ENCODE data around the gene LRRC3. TPM values are rescaled to one million over a fixed set of nuclear protein-coding genes. Genes with fewer than 3 reads are reported as not detected.

The LRRC3 gene
- polyA plus RNA-seq, 1 experiment, result 0.10 TPM

- Histone ChIP-seq H3K27ac (ENCODE audit: low read depth, low read length) (no peak overlapping the region), H3K4me3 (ENCODE audit: low read depth, low read length) (no peak overlapping the region), H3K9me3 (ENCODE audit: control insufficient read depth, insufficient read depth, low read length) (no peaks in the 10 kb centered on the region; the same call in 1 of the 2 replicates), H3K27me3 (ENCODE audit: control insufficient read depth, insufficient read depth, low read length) (peaks cover 7% of the 10 kb centered on the region)
- CTCF ChIA-PET, result no interaction called here
- TF ChIP-seq CTCF (IDR thresholded peaks at IDR 0.05; ENCODE audit: low read depth, low read length), result no peak
- no peak for DNase-seq (ENCODE audit: low read depth, low spot score)
- POLR2A ChIA-PET, result no interaction called here
These were observed 53.6 kb downstream of the LRRC3 start for GRCh38 chr21:44508711-44509445.

DNA sequence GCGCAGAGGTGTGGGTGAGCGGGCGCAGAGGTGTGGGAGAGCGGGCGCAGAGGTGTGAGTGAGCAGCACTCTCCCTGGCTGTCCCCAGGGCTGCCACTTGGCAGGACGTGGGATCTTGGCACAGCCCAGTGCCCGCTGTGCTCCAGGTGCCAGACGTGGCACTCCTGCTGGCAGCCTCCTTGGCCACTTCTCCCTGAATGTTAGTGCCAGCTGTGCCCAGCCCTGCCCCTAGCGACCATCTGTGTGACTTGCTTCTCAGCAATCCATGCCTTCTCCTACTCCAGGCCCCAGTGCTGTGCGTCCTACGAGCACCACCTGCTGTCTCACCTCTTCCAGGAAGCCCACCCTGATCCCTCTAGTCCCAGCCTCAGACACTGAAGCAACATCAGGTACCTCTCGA lies 54.2 kb downstream of the LRRC3 start:
- H3K27me3 ChIP-seq (ENCODE audit: control insufficient read depth, insufficient read depth, low read length), result peaks cover 7% of the 10 kb centered on the region
- H3K9me3 ChIP-seq (ENCODE audit: control insufficient read depth, insufficient read depth, low read length), result no peaks in the 10 kb centered on the region; the same call in 1 of the 2 replicates
- DNase-seq (ENCODE audit: low read depth, low spot score), result no peak
- TF ChIP-seq CTCF (IDR thresholded peaks at IDR 0.05; ENCODE audit: low read depth, low read length), result no peak
- CTCF ChIA-PET, result interaction anchor here (0.6 to 2.3 kb wide), 4 partner anchors 217 to 284 kb away, joined by 3 to 13 read pairs (median 6); no protein-coding TSS in a partner anchor
- H3K4me3 ChIP-seq (ENCODE audit: low read depth, low read length), result no peak overlapping the region
- H3K27ac ChIP-seq (ENCODE audit: low read depth, low read length), result no peak overlapping the region
- POLR2A ChIA-PET, result no interaction called here

DNA sequence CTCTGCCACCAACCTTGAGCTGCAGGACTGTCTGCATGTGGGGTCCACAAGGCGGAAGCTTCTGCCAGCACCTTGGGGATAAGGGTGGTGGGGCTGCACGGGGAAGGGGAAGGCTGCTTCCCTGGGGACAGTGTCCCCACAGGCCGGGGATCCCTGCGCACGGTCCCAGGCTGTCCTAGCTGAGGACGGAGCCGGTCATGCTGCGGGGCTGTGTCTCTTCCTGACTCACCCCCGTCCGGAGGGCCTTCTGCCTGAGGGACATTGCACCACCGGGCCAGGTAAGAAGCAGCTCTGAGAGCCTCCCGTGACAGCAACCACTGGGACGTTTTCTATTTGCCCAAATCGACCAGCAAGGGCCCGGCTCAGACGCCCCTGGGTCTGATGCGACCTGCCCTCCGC lies 54.8 kb downstream of the LRRC3 start:
- ChIA-PET CTCF (interaction anchor here (0.6 to 2.3 kb wide), 5 partner anchors 217 to 283 kb away, joined by 3 to 13 read pairs (median 6); no protein-coding TSS in a partner anchor), POLR2A (no interaction called here)
- Histone ChIP-seq H3K4me3 (ENCODE audit: low read depth, low read length) (no peak overlapping the region), H3K27me3 (ENCODE audit: control insufficient read depth, insufficient read depth, low read length) (peaks cover 7% of the 10 kb centered on the region), H3K27ac (ENCODE audit: low read depth, low read length) (no peak overlapping the region), H3K9me3 (ENCODE audit: control insufficient read depth, insufficient read depth, low read length) (peaks cover under 1% of the 10 kb centered on the region; the same call in 1 of the 2 replicates)
- DNase-seq (ENCODE audit: low read depth, low spot score), result no peak
- no peak for TF ChIP-seq CTCF (IDR thresholded peaks at IDR 0.05; ENCODE audit: low read depth, low read length)

DNA sequence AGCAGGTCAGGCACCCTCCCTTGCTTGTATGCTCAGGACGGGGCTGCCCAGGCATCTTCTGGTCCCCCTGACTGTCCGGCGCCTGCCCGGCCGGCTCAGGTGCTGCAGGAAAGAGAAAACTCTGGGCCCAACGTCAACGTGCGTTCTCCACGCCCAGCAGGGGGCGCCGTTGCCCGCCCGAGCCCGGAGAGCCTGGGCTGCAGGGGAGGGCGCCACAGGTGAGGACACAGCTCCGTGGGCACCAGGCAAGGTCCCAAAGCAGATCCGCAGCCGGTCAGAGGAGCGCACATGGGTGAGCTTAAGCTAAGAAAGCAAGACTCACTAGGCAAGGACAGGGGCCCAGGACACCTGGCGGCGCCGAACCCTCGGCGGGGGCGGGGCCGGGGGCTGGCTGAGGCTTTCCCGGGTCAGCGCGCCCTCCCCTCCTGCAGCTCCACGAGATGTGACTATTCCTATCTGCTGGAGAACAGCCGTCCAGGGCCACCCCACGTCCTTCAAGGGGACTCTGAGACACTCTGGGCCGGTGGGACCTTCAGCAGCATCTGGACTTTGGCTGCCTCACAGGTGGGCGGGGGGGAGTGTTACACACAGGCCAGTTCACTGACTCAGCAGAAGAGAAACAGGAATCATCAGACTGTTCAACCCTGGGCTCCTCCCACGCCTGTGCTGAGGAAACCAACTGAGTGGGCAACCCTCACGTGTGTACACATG lies 55.4 kb downstream of the LRRC3 start:
- peaks cover 3% of the 10 kb centered on the region; the same call in 1 of the 2 replicates for H3K9me3 ChIP-seq (ENCODE audit: control insufficient read depth, insufficient read depth, low read length)
- CTCF ChIA-PET, result interaction anchor here (0.9 to 2.3 kb wide), 4 partner anchors 232 to 283 kb away, joined by 3 to 13 read pairs (median 6); no protein-coding TSS in a partner anchor
- H3K27me3 ChIP-seq (ENCODE audit: control insufficient read depth, insufficient read depth, low read length), result peaks cover 6% of the 10 kb centered on the region
- TF ChIP-seq CTCF (IDR thresholded peaks at IDR 0.05; ENCODE audit: low read depth, low read length), result peak; percentile 57
- POLR2A ChIA-PET, result no interaction called here
- H3K27ac ChIP-seq (ENCODE audit: low read depth, low read length), result no peak overlapping the region
- H3K4me3 ChIP-seq (ENCODE audit: low read depth, low read length), result no peak overlapping the region
- no peak for DNase-seq (ENCODE audit: low read depth, low spot score)

All from AG04450 (cell line).